Osteoblast (primary cell): ENCODE data around the gene EFCAB12. TPM values are rescaled to one million over a fixed set of nuclear protein-coding genes. Genes with fewer than 3 reads are reported as not detected.
A peak's percentile ranks its signal among the peaks of the same experiment; 100 is the strongest.
"Not testable (repeated sequence)": the region's sequence is repeated elsewhere in the genome, so short reads cannot be mapped to it uniquely, and the experiment has no call there.

Experiments
- DNase-seq: peaks from one replicate; pipeline ENCODE4 v3.0.0; 2011; ENCODE audit warnings: low spot score, mixed read lengths; ENCODE audit not compliant: insufficient read length; ENCODE audit errors: missing footprints
- H2AFZ ChIP-seq: 2 replicates; pipeline ENCODE4 v1.6.0; 2011; ENCODE audit warnings: mild to moderate bottlenecking, low read length
- H3K27ac ChIP-seq: 2 replicates; pipeline ENCODE4 v1.5.1; 2011; ENCODE audit warnings: mild to moderate bottlenecking, low read depth, low read length, moderate library complexity
- H3K27me3 ChIP-seq: 2 replicates; pipeline ENCODE4 v1.6.0; 2012; ENCODE audit warnings: mild to moderate bottlenecking, control low read depth, inconsistent platforms, low read length, moderate library complexity; ENCODE audit not compliant: insufficient read depth
- H3K36me3 ChIP-seq: 2 replicates; pipeline ENCODE4 v1.5.1; 2011; ENCODE audit warnings: mild to moderate bottlenecking, low read length, control low read depth, moderate library complexity; ENCODE audit not compliant: insufficient read depth
- H3K4me1 ChIP-seq: 2 replicates; pipeline ENCODE4 v1.5.1; 2011; ENCODE audit warnings: mild to moderate bottlenecking, low read length, control low read depth, moderate library complexity; ENCODE audit not compliant: insufficient read depth
- H3K4me2 ChIP-seq: 2 replicates; pipeline ENCODE4 v1.6.0; 2011; ENCODE audit warnings: mild to moderate bottlenecking, low read length; ENCODE audit not compliant: insufficient read depth
- H3K4me3 ChIP-seq: fragments of 200-600 bp; sonication (generic); 3 replicates; pipeline ENCODE4 v1.5.1; 2012; ENCODE audit warnings: mild to moderate bottlenecking, low read length, inconsistent platforms; ENCODE audit not compliant: insufficient read depth
- H3K79me2 ChIP-seq: 2 replicates; pipeline ENCODE4 v1.6.0; 2012; ENCODE audit warnings: mild to moderate bottlenecking, low read length, control low read depth, inconsistent platforms; ENCODE audit not compliant: insufficient read depth
- H3K9me3 ChIP-seq: 2 replicates; pipeline ENCODE4 v1.5.1; 2011; ENCODE audit warnings: low read depth, low read length, control low read depth
- H4K20me1 ChIP-seq: 2 replicates; pipeline ENCODE4 v1.6.0; 2012; ENCODE audit warnings: mild to moderate bottlenecking, low read length, control low read depth; ENCODE audit not compliant: insufficient read depth
- CTCF ChIP-seq: IDR thresholded peaks from 2 replicates; pipeline ENCODE4 v1.5.1; 2011; ENCODE audit warnings: mild to moderate bottlenecking, low read depth, low read length, moderate library complexity; ENCODE audit errors: extremely low read depth
- total RNA-seq: library from RNA; depleted of rRNA; stranded (reverse); fragments of >200 nt; gene quantifications from 2 replicates; pipeline ENCODE4 v1.2.3, GENCODE V29; 2012

EFCAB12 gene
- total RNA-seq, 1 donor, result under 0.01 TPM

GRCh38 chr3:129389572-129389937, 38.9 kb downstream of the EFCAB12 start:
- peaks cover 19% of the 10 kb centered on the region for H3K4me1 ChIP-seq
- no peak overlapping the region for H3K4me3 ChIP-seq
- peak overlapping the region; percentile 73 for H3K27ac ChIP-seq
- no peak for DNase-seq
- no peak for TF ChIP-seq CTCF
- no peaks in the 10 kb centered on the region for H3K9me3 ChIP-seq
- H3K27me3 ChIP-seq, result peaks cover 4% of the 10 kb centered on the region
- peaks cover 45% of the 10 kb centered on the region for H3K36me3 ChIP-seq
- H3K4me2 ChIP-seq, result no peak overlapping the region
- H3K79me2 ChIP-seq, result peaks cover 2% of the 10 kb centered on the region
- peaks cover under 1% of the 10 kb centered on the region for H4K20me1 ChIP-seq
- H2AFZ ChIP-seq, result no peak overlapping the region

GRCh38 chr3:129388791-129389571, 39.5 kb downstream of the EFCAB12 start:
- peaks cover 45% of the 10 kb centered on the region for H3K36me3 ChIP-seq
- not testable (repeated sequence) for H3K27me3 ChIP-seq, H2AFZ ChIP-seq, H3K4me2 ChIP-seq, DNase-seq, H3K79me2 ChIP-seq, H3K9me3 ChIP-seq, H3K4me3 ChIP-seq, H4K20me1 ChIP-seq
- H3K27ac ChIP-seq, result peak overlapping the region; percentile 90
- H3K4me1 ChIP-seq, result peaks cover 19% of the 10 kb centered on the region

GRCh38 chr3:129387487-129387886, 40.9 kb downstream of the EFCAB12 start:
- no peaks in the 10 kb centered on the region for H3K9me3 ChIP-seq
- H3K27ac ChIP-seq, result no peak overlapping the region
- H3K27me3 ChIP-seq, result peaks cover 7% of the 10 kb centered on the region
- H2AFZ ChIP-seq, result no peak overlapping the region
- no peaks in the 10 kb centered on the region for H4K20me1 ChIP-seq
- no peak overlapping the region for H3K4me2 ChIP-seq
- H3K4me1 ChIP-seq, result peaks cover 19% of the 10 kb centered on the region
- no peaks in the 10 kb centered on the region for H3K79me2 ChIP-seq
- no peak overlapping the region for H3K4me3 ChIP-seq
- TF ChIP-seq CTCF, result no peak
- peaks cover 38% of the 10 kb centered on the region for H3K36me3 ChIP-seq
- DNase-seq, result no peak

GRCh38 chr3:129386984-129387383, 41.5 kb downstream of the EFCAB12 start:
- TF ChIP-seq CTCF, result no peak
- DNase-seq, result no peak
- no peak overlapping the region for H2AFZ ChIP-seq
- no peak overlapping the region for H3K4me3 ChIP-seq
- H3K9me3 ChIP-seq, result no peaks in the 10 kb centered on the region
- H3K36me3 ChIP-seq, result peaks cover 34% of the 10 kb centered on the region
- H3K27me3 ChIP-seq, result peaks cover 7% of the 10 kb centered on the region
- no peak overlapping the region for H3K27ac ChIP-seq
- H3K4me1 ChIP-seq, result peaks cover 16% of the 10 kb centered on the region
- no peaks in the 10 kb centered on the region for H4K20me1 ChIP-seq
- no peaks in the 10 kb centered on the region for H3K79me2 ChIP-seq
- H3K4me2 ChIP-seq, result no peak overlapping the region

- not testable (repeated sequence) for H3K4me3 ChIP-seq, H3K79me2 ChIP-seq, H3K9me3 ChIP-seq, H3K27me3 ChIP-seq, DNase-seq, H3K27ac ChIP-seq, H3K4me2 ChIP-seq, H2AFZ ChIP-seq, H4K20me1 ChIP-seq
- H3K36me3 ChIP-seq, result peaks cover 24% of the 10 kb centered on the region
- H3K4me1 ChIP-seq, result peaks cover 16% of the 10 kb centered on the region
Measured at GRCh38 chr3:129385507-129385906, 42.9 kb downstream of the EFCAB12 start.
